ENCODE results near the gene POU2F1.

POU2F1 gene

DNA sequence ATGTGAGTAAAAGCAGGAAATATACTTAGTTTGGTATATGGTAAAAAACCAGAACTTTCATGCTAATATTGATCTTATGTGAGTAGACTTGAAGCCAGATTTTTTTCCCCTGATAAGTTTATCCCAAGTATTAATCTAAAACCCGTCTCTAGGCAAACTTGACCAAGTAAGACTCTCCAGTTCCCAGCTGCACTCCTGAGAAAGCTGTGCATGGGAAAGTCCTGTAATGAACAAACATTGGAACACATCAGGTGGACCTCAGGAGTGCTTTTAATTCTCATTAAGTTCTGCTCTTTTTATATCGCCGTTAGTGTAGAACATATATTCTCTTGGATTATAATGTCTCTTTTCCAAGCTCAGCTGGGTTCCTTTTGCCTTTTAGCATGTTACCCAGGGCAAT lies 192.6 kb downstream of the POU2F1 start:
- ChIA-PET CTCF (interaction anchor here (0.9 to 1.5 kb wide), 4 partner anchors 12 to 275 kb away, joined by 3 to 6 read pairs (median 4); no protein-coding TSS in a partner anchor), POLR2A (no interaction called here)
- Histone ChIP-seq H3K4me1 (ENCODE audit: control insufficient read depth, insufficient read depth, low read length) (peaks cover 2% of the 10 kb centered on the region; the same call in 1 of the 2 replicates), H3K9me3 (ENCODE audit: control insufficient read depth, insufficient read depth, low read depth, low read length) (no peaks in the 10 kb centered on the region), H3K27ac (ENCODE audit: extremely low read depth, low read depth, low read length) (no peak overlapping the region), H3K4me3 (ENCODE audit: low read depth, low read length) (no peak overlapping the region), H3K36me3 (ENCODE audit: control insufficient read depth in 2 of 2, insufficient read depth in 1 of 2, low read length in 2 of 2) (peaks cover 0 to 39% of the 10 kb centered on the region in 2 experiments)
- TF ChIP-seq, protein P1, sequence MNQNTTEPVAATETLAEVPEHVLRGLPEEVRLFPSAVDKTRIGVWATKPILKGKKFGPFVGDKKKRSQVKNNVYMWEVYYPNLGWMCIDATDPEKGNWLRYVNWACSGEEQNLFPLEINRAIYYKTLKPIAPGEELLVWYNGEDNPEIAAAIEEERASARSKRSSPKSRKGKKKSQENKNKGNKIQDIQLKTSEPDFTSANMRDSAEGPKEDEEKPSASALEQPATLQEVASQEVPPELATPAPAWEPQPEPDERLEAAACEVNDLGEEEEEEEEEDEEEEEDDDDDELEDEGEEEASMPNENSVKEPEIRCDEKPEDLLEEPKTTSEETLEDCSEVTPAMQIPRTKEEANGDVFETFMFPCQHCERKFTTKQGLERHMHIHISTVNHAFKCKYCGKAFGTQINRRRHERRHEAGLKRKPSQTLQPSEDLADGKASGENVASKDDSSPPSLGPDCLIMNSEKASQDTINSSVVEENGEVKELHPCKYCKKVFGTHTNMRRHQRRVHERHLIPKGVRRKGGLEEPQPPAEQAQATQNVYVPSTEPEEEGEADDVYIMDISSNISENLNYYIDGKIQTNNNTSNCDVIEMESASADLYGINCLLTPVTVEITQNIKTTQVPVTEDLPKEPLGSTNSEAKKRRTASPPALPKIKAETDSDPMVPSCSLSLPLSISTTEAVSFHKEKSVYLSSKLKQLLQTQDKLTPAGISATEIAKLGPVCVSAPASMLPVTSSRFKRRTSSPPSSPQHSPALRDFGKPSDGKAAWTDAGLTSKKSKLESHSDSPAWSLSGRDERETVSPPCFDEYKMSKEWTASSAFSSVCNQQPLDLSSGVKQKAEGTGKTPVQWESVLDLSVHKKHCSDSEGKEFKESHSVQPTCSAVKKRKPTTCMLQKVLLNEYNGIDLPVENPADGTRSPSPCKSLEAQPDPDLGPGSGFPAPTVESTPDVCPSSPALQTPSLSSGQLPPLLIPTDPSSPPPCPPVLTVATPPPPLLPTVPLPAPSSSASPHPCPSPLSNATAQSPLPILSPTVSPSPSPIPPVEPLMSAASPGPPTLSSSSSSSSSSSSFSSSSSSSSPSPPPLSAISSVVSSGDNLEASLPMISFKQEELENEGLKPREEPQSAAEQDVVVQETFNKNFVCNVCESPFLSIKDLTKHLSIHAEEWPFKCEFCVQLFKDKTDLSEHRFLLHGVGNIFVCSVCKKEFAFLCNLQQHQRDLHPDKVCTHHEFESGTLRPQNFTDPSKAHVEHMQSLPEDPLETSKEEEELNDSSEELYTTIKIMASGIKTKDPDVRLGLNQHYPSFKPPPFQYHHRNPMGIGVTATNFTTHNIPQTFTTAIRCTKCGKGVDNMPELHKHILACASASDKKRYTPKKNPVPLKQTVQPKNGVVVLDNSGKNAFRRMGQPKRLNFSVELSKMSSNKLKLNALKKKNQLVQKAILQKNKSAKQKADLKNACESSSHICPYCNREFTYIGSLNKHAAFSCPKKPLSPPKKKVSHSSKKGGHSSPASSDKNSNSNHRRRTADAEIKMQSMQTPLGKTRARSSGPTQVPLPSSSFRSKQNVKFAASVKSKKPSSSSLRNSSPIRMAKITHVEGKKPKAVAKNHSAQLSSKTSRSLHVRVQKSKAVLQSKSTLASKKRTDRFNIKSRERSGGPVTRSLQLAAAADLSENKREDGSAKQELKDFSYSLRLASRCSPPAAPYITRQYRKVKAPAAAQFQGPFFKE (tag by site-specific recombination; IDR thresholded peaks at IDR 0.05; ENCODE audit: borderline replicate concordance): no peak
- no peak for TF ChIP-seq BCL11A (tag by site-specific recombination; IDR thresholded peaks at IDR 0.05; ENCODE audit: low read depth)
- TF ChIP-seq ZNF48 (tag by site-specific recombination; IDR thresholded peaks at IDR 0.05): no peak
- no peak for TF ChIP-seq ZNF23 (tag by site-specific recombination; IDR thresholded peaks at IDR 0.05; ENCODE audit: borderline replicate concordance)
- no peak for TF ChIP-seq ZNF510 (tag by site-specific recombination; IDR thresholded peaks at IDR 0.05; ENCODE audit: insufficient replicate concordance)
- TF ChIP-seq ZNF223 (tag by site-specific recombination; IDR thresholded peaks at IDR 0.05): no peak
- no peak for TF ChIP-seq ZNF366 (tag by site-specific recombination; conservative IDR thresholded peaks at IDR 0.05)
- TF ChIP-seq, protein P2, sequence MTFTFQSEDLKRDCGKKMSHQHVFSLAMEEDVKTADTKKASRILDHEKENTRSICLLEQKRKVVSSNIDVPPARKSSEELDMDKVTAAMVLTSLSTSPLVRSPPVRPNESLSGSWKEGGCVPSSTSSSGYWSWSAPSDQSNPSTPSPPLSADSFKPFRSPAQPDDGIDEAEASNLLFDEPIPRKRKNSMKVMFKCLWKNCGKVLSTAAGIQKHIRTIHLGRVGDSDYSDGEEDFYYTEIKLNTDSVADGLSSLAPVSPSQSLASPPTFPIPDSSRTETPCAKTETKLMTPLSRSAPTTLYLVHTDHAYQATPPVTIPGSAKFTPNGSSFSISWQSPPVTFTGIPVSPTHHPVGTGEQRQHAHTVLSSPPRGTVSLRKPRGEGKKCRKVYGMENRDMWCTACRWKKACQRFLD (tag by site-specific recombination; IDR thresholded peaks at IDR 0.05): no peak
- TF ChIP-seq SALL2 (tag by site-specific recombination; IDR thresholded peaks at IDR 0.05; ENCODE audit: borderline replicate concordance): no peak
- TF ChIP-seq ZSCAN23 (tag by site-specific recombination; IDR thresholded peaks at IDR 0.05): no peak
- no peak for TF ChIP-seq ZNF302 (tag by site-specific recombination; IDR thresholded peaks at IDR 0.05; ENCODE audit: low read depth)
- TF ChIP-seq, protein P3, sequence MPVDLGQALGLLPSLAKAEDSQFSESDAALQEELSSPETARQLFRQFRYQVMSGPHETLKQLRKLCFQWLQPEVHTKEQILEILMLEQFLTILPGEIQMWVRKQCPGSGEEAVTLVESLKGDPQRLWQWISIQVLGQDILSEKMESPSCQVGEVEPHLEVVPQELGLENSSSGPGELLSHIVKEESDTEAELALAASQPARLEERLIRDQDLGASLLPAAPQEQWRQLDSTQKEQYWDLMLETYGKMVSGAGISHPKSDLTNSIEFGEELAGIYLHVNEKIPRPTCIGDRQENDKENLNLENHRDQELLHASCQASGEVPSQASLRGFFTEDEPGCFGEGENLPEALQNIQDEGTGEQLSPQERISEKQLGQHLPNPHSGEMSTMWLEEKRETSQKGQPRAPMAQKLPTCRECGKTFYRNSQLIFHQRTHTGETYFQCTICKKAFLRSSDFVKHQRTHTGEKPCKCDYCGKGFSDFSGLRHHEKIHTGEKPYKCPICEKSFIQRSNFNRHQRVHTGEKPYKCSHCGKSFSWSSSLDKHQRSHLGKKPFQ (tag by site-specific recombination; IDR thresholded peaks at IDR 0.05): no peak
- TF ChIP-seq, protein P4, sequence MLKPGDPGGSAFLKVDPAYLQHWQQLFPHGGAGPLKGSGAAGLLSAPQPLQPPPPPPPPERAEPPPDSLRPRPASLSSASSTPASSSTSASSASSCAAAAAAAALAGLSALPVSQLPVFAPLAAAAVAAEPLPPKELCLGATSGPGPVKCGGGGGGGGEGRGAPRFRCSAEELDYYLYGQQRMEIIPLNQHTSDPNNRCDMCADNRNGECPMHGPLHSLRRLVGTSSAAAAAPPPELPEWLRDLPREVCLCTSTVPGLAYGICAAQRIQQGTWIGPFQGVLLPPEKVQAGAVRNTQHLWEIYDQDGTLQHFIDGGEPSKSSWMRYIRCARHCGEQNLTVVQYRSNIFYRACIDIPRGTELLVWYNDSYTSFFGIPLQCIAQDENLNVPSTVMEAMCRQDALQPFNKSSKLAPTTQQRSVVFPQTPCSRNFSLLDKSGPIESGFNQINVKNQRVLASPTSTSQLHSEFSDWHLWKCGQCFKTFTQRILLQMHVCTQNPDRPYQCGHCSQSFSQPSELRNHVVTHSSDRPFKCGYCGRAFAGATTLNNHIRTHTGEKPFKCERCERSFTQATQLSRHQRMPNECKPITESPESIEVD (tag by site-specific recombination; IDR thresholded peaks at IDR 0.05): no peak
- TF ChIP-seq KLF16 (tag by site-specific recombination; IDR thresholded peaks at IDR 0.05): no peak
- TF ChIP-seq ZNF426 (tag by site-specific recombination; IDR thresholded peaks at IDR 0.05): no peak
- no peak for TF ChIP-seq ZNF473 (tag by site-specific recombination; IDR thresholded peaks at IDR 0.05)
- TF ChIP-seq ZNF768 (tag by site-specific recombination; IDR thresholded peaks at IDR 0.05): no peak
- TF ChIP-seq, protein P5, sequence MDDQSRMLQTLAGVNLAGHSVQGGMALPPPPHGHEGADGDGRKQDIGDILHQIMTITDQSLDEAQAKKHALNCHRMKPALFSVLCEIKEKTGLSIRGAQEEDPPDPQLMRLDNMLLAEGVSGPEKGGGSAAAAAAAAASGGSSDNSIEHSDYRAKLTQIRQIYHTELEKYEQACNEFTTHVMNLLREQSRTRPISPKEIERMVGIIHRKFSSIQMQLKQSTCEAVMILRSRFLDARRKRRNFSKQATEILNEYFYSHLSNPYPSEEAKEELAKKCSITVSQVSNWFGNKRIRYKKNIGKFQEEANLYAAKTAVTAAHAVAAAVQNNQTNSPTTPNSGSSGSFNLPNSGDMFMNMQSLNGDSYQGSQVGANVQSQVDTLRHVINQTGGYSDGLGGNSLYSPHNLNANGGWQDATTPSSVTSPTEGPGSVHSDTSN (CRISPR knock-in tag; IDR thresholded peaks at IDR 0.05): no peak
- no peak for TF ChIP-seq ZNF394 (tag by site-specific recombination; IDR thresholded peaks at IDR 0.05; ENCODE audit: borderline replicate concordance)
- TF ChIP-seq HOXD13 (CRISPR knock-in tag; IDR thresholded peaks at IDR 0.05; ENCODE audit: borderline replicate concordance): no peak

Data from HEK293 (cell line).